ENCODE data around the gene RASGRP3. TPM values are rescaled to one million over a fixed set of nuclear protein-coding genes. Genes with fewer than 3 reads are reported as not detected.

RASGRP3 gene
- total RNA-seq, 1 experiment from 2014 or later = 0.34 TPM

DNA sequence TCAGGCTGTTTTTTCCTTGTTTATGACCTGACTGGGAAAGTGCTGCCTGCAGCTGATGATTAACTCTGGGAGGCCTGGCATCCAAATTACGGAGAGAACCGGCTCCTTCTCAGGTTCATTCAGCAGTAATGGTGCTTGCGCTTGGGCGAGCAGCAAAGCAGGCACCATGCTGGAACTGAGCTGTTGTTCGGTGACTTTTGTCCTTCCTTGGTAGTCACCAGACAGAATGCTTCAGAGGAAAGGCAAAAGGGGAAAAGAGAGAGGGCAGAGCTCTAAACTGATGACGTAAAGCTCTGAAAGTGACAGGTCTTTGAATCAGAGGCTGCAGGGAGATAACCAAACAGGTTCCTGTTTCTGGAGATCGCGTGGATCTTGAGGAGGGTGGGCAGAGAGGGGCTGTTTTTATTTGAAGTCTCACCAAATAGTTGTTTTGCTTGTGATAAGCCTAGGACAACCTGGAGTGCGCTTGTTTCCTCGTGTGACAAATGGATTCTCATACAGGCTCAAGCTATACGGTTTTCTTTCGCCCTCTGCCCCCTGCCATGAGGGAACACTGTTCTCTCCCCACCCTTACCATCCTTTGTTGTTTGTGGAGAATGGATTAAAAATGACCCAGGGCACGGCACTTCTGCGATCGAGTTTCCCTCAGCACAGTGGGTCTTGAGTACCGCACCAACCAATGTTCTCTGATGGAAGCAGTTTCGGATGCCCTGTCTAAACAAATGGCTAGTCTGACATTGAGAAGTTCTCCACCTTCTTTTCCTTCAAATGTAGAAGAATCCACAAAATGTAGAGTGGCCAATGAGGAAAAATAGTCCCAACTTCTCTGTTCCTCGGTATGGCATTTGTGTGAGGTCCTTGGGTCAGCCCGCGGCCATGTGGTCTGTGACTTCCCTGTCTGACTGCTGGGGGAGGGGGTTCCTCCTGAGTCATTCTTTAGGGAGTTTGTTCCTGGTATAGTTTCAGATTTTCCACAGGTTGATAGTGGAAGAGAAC lies 1.3 kb downstream of the RASGRP3 start:
- BruUV-seq (replicated peaks) = no TSS peak
- H3K4me3 ChIP-seq (ENCODE audit: low read depth, low read length, poor library complexity, severe bottlenecking) = no peak overlapping the region
- H3K9me3 ChIP-seq (ENCODE audit: low read depth, low read length, poor library complexity, severe bottlenecking) = no peaks in the 10 kb centered on the region
- no peaks in the 10 kb centered on the region for H3K27me3 ChIP-seq (replicated peaks; ENCODE audit: insufficient read depth, low read depth, low read length, poor library complexity)
- ChIA-PET POLR2A (ENCODE audit: low non-redundant PET) (no interaction called here), CTCF (interaction anchor here (0.5 kb wide), 1 partner anchor 449 kb away, joined by 3 read pairs; no protein-coding TSS in a partner anchor)
- H3K27ac ChIP-seq (ENCODE audit: low read depth, low read length, poor library complexity, severe bottlenecking) = no peak overlapping the region
- intact Hi-C loops (cut with micrococcal nuclease; ENCODE audit: unreplicated experiment) = no loop called here
- no peaks in the 10 kb centered on the region for H3K36me3 ChIP-seq (ENCODE audit: insufficient read depth, low read length, poor library complexity, severe bottlenecking)
- DNase-seq (ENCODE audit: low spot score) = no peak
- TF ChIP-seq, protein P1, sequence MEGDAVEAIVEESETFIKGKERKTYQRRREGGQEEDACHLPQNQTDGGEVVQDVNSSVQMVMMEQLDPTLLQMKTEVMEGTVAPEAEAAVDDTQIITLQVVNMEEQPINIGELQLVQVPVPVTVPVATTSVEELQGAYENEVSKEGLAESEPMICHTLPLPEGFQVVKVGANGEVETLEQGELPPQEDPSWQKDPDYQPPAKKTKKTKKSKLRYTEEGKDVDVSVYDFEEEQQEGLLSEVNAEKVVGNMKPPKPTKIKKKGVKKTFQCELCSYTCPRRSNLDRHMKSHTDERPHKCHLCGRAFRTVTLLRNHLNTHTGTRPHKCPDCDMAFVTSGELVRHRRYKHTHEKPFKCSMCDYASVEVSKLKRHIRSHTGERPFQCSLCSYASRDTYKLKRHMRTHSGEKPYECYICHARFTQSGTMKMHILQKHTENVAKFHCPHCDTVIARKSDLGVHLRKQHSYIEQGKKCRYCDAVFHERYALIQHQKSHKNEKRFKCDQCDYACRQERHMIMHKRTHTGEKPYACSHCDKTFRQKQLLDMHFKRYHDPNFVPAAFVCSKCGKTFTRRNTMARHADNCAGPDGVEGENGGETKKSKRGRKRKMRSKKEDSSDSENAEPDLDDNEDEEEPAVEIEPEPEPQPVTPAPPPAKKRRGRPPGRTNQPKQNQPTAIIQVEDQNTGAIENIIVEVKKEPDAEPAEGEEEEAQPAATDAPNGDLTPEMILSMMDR (conservative IDR thresholded peaks at IDR 0.05; ENCODE audit: low read depth, low read length) = no peak
- TF ChIP-seq EZH2 (IDR thresholded peaks at IDR 0.05; ENCODE audit: borderline replicate concordance, low read depth, low read length, poor library complexity, severe bottlenecking) = no peak
- peaks cover 5% of the 10 kb centered on the region for H3K4me1 ChIP-seq (ENCODE audit: insufficient read depth, low read length, poor library complexity, severe bottlenecking)

DNA sequence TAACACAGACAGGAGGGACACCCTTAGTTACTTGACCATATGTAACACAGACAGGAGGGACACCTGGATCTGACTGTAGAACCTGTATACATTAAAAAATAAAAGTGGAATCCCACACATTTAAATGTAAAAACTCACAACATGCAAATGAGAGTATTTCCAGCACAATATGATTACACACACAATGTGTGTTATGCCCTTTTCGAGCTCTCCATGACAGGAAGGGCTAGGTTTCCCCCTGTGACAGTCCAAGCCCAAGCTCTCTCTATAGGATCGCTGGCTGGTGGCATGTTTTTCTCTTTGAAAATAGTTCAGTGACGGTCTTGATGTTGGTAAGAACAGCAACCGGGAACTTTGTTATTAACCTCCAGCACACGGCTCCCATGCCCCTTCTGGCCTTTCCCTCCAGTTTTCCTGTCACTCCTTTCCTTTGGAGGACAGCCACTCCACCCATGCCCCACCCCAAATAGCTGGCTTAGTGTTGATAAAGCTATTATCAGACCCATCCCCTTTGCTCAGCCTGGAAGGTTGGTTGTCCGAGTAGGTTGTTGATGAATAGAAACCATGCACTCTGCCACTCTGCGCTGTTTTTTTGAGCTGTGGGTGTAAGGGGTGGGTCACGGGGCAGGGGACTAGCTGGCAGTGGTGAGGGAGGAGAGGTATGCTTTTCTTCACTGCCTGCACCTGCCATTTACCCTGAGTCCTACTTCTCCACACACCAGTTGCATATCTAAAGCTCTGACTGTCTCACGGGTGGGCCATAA lies 2.7 kb downstream of the RASGRP3 start:
- ChIA-PET CTCF (no interaction called here), POLR2A (ENCODE audit: low non-redundant PET) (no interaction called here)
- TF ChIP-seq EZH2 (IDR thresholded peaks at IDR 0.05; ENCODE audit: borderline replicate concordance, low read depth, low read length, poor library complexity, severe bottlenecking) = no peak
- TF ChIP-seq, protein P1 (conservative IDR thresholded peaks at IDR 0.05; ENCODE audit: low read depth, low read length) = no peak
- peaks cover 5% of the 10 kb centered on the region for H3K4me1 ChIP-seq (ENCODE audit: insufficient read depth, low read length, poor library complexity, severe bottlenecking)
- intact Hi-C loops (cut with micrococcal nuclease; ENCODE audit: unreplicated experiment) = no loop called here
- H3K27ac ChIP-seq (ENCODE audit: low read depth, low read length, poor library complexity, severe bottlenecking) = no peak overlapping the region
- no peaks in the 10 kb centered on the region for H3K9me3 ChIP-seq (ENCODE audit: low read depth, low read length, poor library complexity, severe bottlenecking)
- no peaks in the 10 kb centered on the region for H3K36me3 ChIP-seq (ENCODE audit: insufficient read depth, low read length, poor library complexity, severe bottlenecking)
- no TSS peak for BruUV-seq (replicated peaks)
- DNase-seq (ENCODE audit: low spot score) = no peak
- no peaks in the 10 kb centered on the region for H3K27me3 ChIP-seq (replicated peaks; ENCODE audit: insufficient read depth, low read depth, low read length, poor library complexity)
- no peak overlapping the region for H3K4me3 ChIP-seq (ENCODE audit: low read depth, low read length, poor library complexity, severe bottlenecking)

DNA sequence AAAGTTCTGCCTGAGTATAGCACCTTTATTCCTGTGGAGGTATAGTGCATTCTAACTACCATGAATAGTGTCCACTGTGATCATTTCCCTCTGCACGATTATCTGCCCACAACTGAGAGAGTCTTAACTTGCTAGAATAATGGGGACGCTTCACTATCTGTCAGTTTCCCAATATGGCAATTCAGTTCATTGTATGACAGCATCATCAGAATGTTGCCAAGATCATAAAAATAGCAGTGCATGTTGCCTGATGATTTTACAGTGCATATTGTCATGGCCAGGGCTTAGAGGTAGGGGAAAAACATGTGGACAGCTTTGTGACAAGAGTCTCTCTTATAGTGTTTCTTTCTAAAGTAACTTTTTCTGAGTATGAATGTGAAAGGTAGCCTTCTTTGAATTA lies 6.1 kb downstream of the RASGRP3 start:
- no peaks in the 10 kb centered on the region for H3K4me1 ChIP-seq (ENCODE audit: insufficient read depth, low read length, poor library complexity, severe bottlenecking)
- H3K36me3 ChIP-seq (ENCODE audit: insufficient read depth, low read length, poor library complexity, severe bottlenecking) = no peaks in the 10 kb centered on the region
- ChIA-PET CTCF (no interaction called here), POLR2A (ENCODE audit: low non-redundant PET) (no interaction called here)
- no peaks in the 10 kb centered on the region for H3K27me3 ChIP-seq (replicated peaks; ENCODE audit: insufficient read depth, low read depth, low read length, poor library complexity)
- no peak for DNase-seq (ENCODE audit: low spot score)
- no peak for TF ChIP-seq EZH2 (IDR thresholded peaks at IDR 0.05; ENCODE audit: borderline replicate concordance, low read depth, low read length, poor library complexity, severe bottlenecking)
- TF ChIP-seq, protein P1 (conservative IDR thresholded peaks at IDR 0.05; ENCODE audit: low read depth, low read length) = no peak
- BruUV-seq (replicated peaks) = no TSS peak
- no peaks in the 10 kb centered on the region for H3K9me3 ChIP-seq (ENCODE audit: low read depth, low read length, poor library complexity, severe bottlenecking)
- intact Hi-C loops (cut with micrococcal nuclease; ENCODE audit: unreplicated experiment) = no loop called here
- no peak overlapping the region for H3K27ac ChIP-seq (ENCODE audit: low read depth, low read length, poor library complexity, severe bottlenecking)
- H3K4me3 ChIP-seq (ENCODE audit: low read depth, low read length, poor library complexity, severe bottlenecking) = no peak overlapping the region
